Stimulated activated CD4-positive, alpha-beta T cell treated with anti-CD3 and anti-CD28 coated beads, Interleukin-1b, Interleukin-23, amount 100 ng/mL, for 48 hours (primary cell): ENCODE data around the gene SLX4.

ENCODE experiments used
- DNase-seq: peaks from one replicate; pipeline ENCODE4 v3.0.0-alpha.2; 2020

The SLX4 gene

DNA sequence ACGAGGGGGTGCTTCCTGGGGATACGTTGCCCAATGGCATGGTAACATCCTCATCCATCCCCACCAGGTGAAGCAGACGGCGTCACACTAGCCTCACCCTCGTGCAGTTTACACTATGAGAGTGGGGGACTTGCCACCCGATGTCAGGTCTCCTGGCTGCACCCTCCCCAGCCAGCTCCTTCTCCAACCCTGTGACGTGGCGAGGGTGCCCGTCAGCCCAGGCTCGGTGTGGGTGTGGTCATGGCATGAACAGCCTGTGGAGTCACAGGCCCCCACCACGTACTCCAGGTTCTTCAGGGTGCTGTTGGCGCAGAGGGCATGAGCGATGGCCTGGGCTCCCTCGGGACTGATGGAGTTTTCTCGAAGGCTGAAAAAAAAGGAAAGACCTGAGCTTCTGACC, 62.5 kb downstream of the SLX4 start:
- no peak for DNase-seq

DNA sequence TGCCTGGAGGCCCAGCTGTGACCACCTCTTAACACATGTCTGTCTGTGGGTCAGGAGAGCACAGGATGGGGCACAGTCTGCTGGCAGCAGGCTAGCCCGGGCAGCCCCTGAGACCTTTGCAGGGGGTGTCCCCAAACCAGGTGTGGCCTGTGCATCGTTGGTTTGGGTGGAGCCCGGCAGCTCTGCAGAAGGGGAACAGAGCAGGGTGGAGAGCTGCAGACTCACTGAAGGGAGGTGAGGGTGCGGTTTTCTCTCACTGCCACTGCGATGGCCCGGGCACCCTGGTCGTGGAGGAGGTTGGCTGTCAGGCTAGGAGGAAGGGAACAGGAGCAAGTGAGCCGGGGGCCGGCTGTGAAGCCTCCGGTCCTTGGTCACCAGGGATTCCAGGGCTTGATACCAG, 63.0 kb downstream of the SLX4 start:
- no peak for DNase-seq

DNA sequence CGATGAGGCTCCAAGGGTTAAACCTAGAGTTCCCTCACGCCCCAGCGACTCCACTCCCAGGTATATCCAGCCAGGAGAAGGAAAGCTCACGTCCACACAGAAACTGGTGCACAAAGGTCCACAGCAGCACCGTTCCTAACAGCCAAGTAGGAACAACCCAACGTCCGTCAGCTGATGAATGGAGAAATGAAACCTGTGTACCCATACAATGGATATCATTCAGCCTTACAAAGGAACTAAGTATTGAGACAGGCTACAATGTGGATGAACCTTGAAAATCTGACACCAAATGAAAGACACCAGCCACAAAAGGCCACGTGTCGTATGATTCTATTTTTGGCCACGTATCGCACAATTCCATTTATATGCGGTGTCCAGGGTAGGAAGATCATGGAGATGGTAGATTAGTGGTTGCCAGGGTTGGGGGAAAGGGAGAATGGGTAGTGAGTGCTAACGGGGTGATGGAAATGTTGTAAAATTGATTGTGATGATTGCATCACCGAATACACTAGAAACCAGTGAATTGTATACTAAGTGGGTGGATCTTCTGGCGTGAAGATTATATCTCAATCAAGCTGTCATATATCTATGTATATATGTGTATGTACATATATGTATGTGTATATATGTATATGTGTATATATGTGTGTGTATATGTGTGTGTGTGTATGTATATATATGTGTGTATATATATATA, 64.3 kb downstream of the SLX4 start:
- no peak for DNase-seq

DNA sequence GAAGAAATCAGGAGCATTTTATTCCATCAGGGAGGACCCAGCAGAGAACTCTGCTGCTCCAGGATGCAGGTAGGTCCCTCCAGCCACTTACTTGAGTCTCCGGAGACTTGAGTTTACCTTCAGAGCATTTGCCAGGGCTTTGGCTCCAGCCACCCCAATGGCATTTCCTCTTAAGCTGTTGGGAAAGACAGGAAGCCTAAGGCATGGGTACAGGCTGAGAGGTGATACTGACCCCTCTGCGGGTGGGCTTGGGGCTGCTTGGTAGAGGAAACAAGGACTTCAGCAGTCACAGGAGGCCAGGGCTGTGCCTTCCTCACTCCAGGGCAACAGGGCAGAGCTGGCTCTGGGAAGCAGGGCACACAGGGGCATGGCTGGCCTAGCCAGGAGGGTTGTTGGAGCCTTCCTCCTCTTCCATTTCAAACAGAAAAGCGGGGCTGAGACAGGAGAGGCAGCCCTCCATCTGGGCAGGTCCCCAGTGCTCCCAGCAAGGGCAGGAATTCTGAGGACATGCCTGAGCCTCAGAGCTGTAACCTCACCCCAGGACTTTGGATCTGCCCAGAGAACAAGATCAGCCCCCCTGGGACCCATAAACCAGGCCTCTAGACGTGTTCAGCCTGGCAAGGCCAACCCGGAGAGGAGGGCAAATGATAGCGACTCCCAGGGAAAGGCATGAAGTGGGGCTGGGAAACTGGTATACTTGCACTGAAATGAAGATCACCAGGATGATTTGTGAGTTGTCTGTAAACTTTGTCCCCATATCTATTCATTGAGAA, 68.6 kb downstream of the SLX4 start:
- no peak for DNase-seq

DNA sequence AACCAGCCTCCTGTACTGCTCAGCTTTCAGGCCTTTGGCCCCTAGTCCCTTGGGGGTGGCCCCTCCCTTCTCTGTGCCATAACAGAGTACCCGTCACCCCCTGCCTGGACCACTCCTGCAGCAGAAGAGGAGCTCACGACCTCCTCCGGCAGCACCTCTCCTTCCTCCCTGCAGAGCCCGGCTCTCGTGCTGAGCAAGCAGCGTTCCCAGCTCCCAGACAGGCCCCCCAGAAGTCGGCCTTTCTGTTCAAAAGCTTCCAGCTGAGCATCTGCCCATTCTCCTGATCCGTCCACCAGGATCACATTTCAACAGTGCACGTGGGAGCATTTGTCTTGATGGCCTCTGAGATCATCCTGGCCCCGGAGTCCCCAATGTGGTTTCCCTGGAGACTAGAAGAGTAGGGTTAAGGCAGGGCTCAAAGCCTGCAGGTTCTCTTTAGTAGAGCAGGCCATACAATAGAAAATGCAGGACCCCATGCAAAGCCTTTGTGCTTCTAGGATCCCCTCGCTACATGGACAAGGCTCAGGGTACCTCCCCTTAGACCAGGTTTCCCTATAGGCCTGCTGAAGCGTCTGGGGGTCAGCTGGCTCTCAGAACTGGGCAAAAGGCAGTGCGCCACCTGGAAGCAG, 69.8 kb downstream of the SLX4 start:
- DNase-seq, result no peak

DNA sequence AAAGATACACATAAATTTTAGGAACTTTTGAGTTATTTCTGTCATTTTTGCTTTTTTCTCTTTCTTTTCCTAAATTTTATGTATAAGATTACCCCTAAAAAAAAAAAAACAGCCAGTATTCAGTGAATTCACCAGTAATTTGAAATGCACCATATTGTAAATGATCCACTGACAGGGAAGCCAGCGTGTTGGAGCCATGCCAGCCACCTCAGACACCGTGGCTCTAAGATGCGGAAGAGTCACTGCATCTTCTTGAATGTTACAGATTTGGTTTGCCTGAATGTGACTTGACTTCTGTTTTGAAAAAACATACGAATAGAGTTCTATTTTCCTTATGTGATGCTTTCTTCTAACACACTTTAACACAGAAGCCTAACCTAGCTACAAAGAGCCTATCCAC, 73.2 kb downstream of the SLX4 start:
- DNase-seq, result no peak

DNA sequence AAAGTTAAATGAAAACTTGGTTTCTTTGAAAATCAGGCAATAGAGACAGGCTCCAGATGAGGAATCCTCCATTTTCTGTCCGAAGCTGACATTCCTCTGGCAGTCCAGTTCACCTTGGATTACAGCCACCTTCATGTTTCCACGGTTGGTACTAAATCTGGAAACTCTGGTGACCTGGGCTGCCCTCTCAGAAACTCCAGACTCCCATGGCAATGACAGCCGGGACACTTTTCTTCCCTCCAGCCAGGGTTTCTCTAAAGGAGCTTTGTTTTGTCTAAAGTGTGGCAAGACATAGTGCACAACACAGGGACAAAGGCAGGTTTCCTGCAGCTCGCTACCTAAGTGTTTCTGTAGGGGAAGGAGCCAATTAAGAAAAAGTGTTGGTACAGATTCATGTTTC, 74.6 kb downstream of the SLX4 start:
- DNase-seq, result no peak

DNA sequence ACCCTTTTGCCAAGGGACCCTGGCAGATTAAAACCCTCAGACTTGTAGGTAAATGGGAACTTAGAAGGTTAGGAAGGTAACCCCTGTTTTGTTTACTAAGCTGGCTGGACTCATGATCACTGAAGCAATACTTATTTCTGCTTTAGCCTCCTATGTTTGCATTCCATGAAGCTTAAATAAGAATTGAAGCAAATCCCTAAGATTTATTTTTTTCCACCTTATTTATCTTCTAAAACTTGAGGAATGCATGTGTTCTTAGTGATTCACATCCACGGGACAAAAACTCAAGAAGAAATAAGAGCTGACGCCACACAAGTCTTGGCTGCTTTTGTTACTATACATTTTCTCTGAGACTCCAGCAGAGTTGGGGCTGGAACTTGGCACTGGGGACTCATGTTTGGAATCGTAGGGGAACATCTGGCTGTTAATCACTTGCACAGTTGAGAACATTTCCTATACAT, 75.1 kb downstream of the SLX4 start:
- no peak for DNase-seq

DNA sequence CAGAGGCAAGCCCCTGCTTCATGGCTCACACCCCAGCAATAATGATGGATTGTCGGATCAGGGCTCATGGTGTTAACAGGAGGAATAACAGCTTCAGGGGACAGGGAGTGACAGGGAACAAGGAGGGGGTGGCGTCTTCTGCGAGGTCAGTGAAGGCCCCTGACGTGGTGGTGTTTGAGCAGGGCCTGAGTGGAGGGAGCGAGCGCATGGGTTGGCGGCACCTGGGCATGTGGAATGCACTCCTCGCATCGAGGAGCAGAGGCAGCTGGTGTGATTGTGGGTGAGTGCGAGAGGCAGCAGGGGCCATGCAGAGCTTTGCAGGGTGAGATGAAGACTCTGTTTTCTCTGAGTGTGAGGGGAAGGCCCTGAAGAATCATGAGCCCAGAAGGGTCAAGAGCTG, 77.3 kb downstream of the SLX4 start:
- no peak for DNase-seq

DNA sequence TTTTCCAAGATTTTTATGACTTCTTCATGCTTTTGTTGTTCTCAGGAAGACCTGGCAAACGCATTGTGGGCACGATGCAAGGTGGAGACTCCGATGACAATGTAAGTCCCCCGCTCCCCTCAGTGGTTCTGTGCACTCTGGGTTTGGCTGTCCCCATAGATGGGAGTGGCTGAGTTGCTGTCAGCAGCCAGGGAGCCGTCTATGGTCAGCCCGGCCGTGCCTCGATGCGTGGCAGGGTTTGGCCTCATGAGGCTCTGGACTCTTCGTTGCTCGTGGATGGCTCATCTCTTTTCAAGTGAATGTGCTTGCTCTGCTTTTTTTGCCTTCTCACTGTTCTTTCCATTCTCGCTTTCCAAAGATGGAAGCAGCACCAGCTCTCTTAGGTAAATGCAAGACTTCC, 78.7 kb downstream of the SLX4 start:
- no peak for DNase-seq
